ENCODE measurements around the gene DLL3. TPM values are rescaled to one million over a fixed set of nuclear protein-coding genes. Genes with fewer than 3 reads are reported as not detected.

Gene DLL3
- total RNA-seq, 1 experiment from 2014 or later = 16.4 TPM

GRCh38 chr19:39497996-39498797 lies 550 bp upstream of the DLL3 start:
- Mint-ChIP-seq H3K27me3 (ENCODE audit: low read depth) (peaks cover 50% of the 10 kb centered on the region), H3K27ac (peak overlapping the region; percentile 2), H3K36me3 (peaks cover 7% of the 10 kb centered on the region; the same call in 1 of the 2 replicates), H3K9me3 (no peaks in the 10 kb centered on the region), H3K4me1 (peaks cover 34% of the 10 kb centered on the region), H3K4me3 (peak overlapping the region; percentile 73)
- peak; percentile 88 for DNase-seq (ENCODE audit: low spot score)
- ChIA-PET POLR2A (interaction anchor here (1.0 to 1.9 kb wide), 5 partner anchors 8 to 107 kb away, joined by 3 to 11 read pairs (median 4); partner anchors contain the start of genes MED29, PAF1, RPS16 and TIMM50), CTCF (interaction anchor here (0.6 to 3.9 kb wide), 23 partner anchors 8 to 1103 kb away, joined by 3 to 56 read pairs (median 4); partner anchors contain the start of genes DYRK1B, EID2B, LTBP4 and MED29)
- peak; percentile 71 for ATAC-seq
- 0 out of 2 replicates have a peak, but pooled peaks have one; percentile 37 for TF ChIP-seq ZNF416 (CRISPR knock-in tag; IDR thresholded peaks at IDR 0.05)
- TF ChIP-seq ARID4B (CRISPR knock-in tag; IDR thresholded peaks at IDR 0.05; ENCODE audit: borderline replicate concordance) = 0 out of 2 replicates have a peak, but pooled peaks have one; percentile 39
- TF ChIP-seq IRF1 (CRISPR knock-in tag; IDR thresholded peaks at IDR 0.05) = no peak
- TF ChIP-seq SMAD3 (CRISPR knock-in tag; IDR thresholded peaks at IDR 0.05; ENCODE audit: borderline replicate concordance) = 0 out of 2 replicates have a peak, but pooled peaks have one; percentile 12
- peak; percentile 81 for TF ChIP-seq MAX (CRISPR knock-in tag; IDR thresholded peaks at IDR 0.05)
- TF ChIP-seq ZNF219 (CRISPR knock-in tag; IDR thresholded peaks at IDR 0.05; ENCODE audit: borderline replicate concordance) = no peak
- no peak for TF ChIP-seq HMGA2 (CRISPR knock-in tag; IDR thresholded peaks at IDR 0.05)
- TF ChIP-seq ZNF281 (CRISPR knock-in tag; IDR thresholded peaks at IDR 0.05) = 0 out of 2 replicates have a peak, but pooled peaks have one; percentile 54
- TF ChIP-seq ZNF121 (CRISPR knock-in tag; IDR thresholded peaks at IDR 0.05) = no peak
- no peak for TF ChIP-seq TP53 (CRISPR knock-in tag; IDR thresholded peaks at IDR 0.05)
- TF ChIP-seq TEAD1 (CRISPR knock-in tag; IDR thresholded peaks at IDR 0.05) = peak; percentile 56; the same call in 1 of the 2 replicates
- peak; percentile 39; the same call in 1 of the 2 replicates for TF ChIP-seq ETV6 (CRISPR knock-in tag; IDR thresholded peaks at IDR 0.05)
- no peak for TF ChIP-seq PREB (CRISPR knock-in tag; IDR thresholded peaks at IDR 0.05; ENCODE audit: borderline replicate concordance)
- TF ChIP-seq EMX1 (CRISPR knock-in tag; IDR thresholded peaks at IDR 0.05) = 0 out of 2 replicates have a peak, but pooled peaks have one; percentile 35
- TF ChIP-seq ZNF232 (CRISPR knock-in tag; IDR thresholded peaks at IDR 0.05) = 0 out of 2 replicates have a peak, but pooled peaks have one; percentile 35

Data from WTC11 (cell line).